ENCODE data around the gene PLXDC1.

DNA sequence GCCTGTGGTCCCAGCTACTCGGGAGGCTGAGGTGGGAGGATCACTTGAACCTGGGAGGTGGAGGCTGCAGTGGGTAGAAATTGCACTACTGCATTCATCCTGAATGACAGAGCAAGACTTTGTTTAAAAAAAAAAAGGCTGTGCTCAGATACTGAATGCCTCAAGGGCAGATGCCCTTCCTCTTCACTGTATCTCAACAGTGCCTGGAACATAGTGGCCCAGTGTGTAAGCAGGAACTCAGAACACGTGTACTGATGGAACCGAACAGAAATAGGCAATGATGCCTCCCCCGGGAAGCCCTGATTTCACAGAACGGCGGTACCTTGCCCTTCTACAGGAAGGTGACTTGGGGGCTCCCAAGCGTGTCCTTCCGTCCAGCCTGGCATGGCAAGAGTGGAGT, 46.8 kb downstream of the PLXDC1 start:
- no peak for TF ChIP-seq YY1 (IDR thresholded peaks at IDR 0.05; ENCODE audit: insufficient read depth, insufficient read length)
- no peak for TF ChIP-seq SUZ12 (IDR thresholded peaks at IDR 0.05; ENCODE audit: extremely low read depth, insufficient read depth, insufficient read length)
- no peak for TF ChIP-seq ZNF274 (IDR thresholded peaks at IDR 0.05; ENCODE audit: low read depth, low read length)

Data from NT2/D1 (cell line).